Endothelial cell of umbilical vein (primary cell): ENCODE results near the gene ZDBF2.

ENCODE experiments used
- EZH2 ChIP-seq: IDR thresholded peaks from 2 replicates; pipeline ENCODE4 v1.6.1; 2012; ENCODE audit warnings: borderline replicate concordance, low read depth, mild to moderate bottlenecking, moderate library complexity, low read length, inconsistent platforms; ENCODE audit not compliant: severe bottlenecking
- POLR2A ChIP-seq: IDR thresholded peaks from 2 replicates; pipeline ENCODE4 v1.6.1; 2012; ENCODE audit warnings: low read depth, mild to moderate bottlenecking, control low read depth, low read length
- POLR2AphosphoS5 ChIP-seq: IDR thresholded peaks from 2 replicates; pipeline ENCODE4 v1.6.1; 2012; ENCODE audit warnings: low read depth, mild to moderate bottlenecking, control low read depth, low read length, moderate library complexity; ENCODE audit not compliant: insufficient read depth
- TF ChIP-seq, protein P1 (sequence below), 2 donors: IDR thresholded peaks; 1 replicate in 1 of 2; 2 replicates in 1 of 2; pipeline ENCODE4 v1.5.1; 2011; ENCODE audit warnings: low read length in 2 of 2, mild to moderate bottlenecking in 2 of 2, moderate library complexity in 2 of 2, control low read depth in 1 of 2, inconsistent platforms in 1 of 2, low read depth in 1 of 2; ENCODE audit not compliant: insufficient read depth in 1 of 2; ENCODE audit errors: extremely low read depth in 1 of 2

DNA sequence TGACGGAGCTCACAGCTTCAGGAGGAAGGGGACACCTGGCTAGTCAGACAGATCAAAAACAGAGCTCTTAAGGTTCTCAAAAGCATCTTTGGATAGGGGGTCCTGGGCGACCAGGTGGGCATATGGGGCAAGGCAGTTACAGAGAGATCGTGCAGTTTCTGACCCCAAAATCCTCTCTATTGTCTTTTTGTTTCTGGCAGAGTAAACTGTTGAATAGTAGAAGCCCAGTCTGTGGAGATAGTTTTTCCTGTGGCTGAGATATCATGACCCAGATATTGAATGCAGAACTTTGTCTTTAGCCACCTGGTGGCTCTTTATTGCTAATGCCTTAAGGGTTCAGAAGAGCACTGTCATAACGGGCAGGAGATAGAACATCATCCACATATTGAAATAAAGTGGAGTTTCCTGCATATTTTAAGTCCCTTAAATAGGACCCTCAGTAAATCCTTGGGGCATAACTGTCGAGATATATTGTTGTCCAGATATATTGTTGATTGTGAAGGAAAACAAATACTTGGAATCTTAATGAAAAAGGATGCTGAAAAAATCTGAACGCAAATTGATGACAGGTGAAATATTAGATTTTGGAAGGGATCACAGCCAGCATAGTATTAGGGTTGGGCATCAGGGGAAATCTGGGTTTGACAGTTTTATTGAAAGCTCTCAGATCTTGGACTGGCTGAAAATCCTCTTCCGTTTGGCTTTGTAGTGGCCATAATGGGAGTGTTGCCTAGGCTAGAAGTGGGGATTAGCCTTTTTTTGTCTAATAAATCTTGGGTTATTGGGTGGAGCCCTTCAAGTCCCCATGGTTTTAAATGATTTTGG, 14.1 kb upstream of the ZDBF2 start:
- TF ChIP-seq, protein P1, sequence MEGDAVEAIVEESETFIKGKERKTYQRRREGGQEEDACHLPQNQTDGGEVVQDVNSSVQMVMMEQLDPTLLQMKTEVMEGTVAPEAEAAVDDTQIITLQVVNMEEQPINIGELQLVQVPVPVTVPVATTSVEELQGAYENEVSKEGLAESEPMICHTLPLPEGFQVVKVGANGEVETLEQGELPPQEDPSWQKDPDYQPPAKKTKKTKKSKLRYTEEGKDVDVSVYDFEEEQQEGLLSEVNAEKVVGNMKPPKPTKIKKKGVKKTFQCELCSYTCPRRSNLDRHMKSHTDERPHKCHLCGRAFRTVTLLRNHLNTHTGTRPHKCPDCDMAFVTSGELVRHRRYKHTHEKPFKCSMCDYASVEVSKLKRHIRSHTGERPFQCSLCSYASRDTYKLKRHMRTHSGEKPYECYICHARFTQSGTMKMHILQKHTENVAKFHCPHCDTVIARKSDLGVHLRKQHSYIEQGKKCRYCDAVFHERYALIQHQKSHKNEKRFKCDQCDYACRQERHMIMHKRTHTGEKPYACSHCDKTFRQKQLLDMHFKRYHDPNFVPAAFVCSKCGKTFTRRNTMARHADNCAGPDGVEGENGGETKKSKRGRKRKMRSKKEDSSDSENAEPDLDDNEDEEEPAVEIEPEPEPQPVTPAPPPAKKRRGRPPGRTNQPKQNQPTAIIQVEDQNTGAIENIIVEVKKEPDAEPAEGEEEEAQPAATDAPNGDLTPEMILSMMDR (IDR thresholded peaks at IDR 0.05; ENCODE audit: extremely low read depth in 1 of 2, insufficient read depth in 1 of 2, low read depth in 1 of 2, low read length in 2 of 2) = peak; percentile 8 to 27
- TF ChIP-seq POLR2A (no peak), POLR2AphosphoS5 (no peak), EZH2 (no peak)
